Measurements from ENCODE around the gene ZDHHC16.
A peak's percentile ranks its signal among the peaks of the same experiment; 100 is the strongest.

The ZDHHC16 gene

GRCh38 chr10:97463363-97464132 is 17.6 kb downstream of the ZDHHC16 start (continued):
- TF ChIP-seq ZNF175 (tag by site-specific recombination; IDR thresholded peaks at IDR 0.05) (no peak), MEIS1 (CRISPR knock-in tag; IDR thresholded peaks at IDR 0.05; ENCODE audit: borderline replicate concordance) (no peak), ZSCAN4 (tag by site-specific recombination; IDR thresholded peaks at IDR 0.05) (no peak), ZNF121 (tag by site-specific recombination; IDR thresholded peaks at IDR 0.05) (no peak), ZNF416 (tag by site-specific recombination; IDR thresholded peaks at IDR 0.05) (no peak), ZNF747 (tag by site-specific recombination; IDR thresholded peaks at IDR 0.05) (no peak), ZNF174 (tag by site-specific recombination; IDR thresholded peaks at IDR 0.05) (no peak), KLF8 (tag by site-specific recombination; IDR thresholded peaks at IDR 0.05) (0 out of 2 replicates have a peak, but pooled peaks have one; percentile 44), OSR2 (tag by site-specific recombination; IDR thresholded peaks at IDR 0.05) (no peak), ZNF2 (tag by site-specific recombination; IDR thresholded peaks at IDR 0.05) (peak; percentile 98), ZFP37 (tag by site-specific recombination; IDR thresholded peaks at IDR 0.05) (no peak), ZNF658 (tag by site-specific recombination; IDR thresholded peaks at IDR 0.05) (no peak), ATF2 (tag by site-specific recombination; IDR thresholded peaks at IDR 0.05; ENCODE audit: low read depth) (no peak), ZFP69B (tag by site-specific recombination; IDR thresholded peaks at IDR 0.05) (no peak), ZNF791 (tag by site-specific recombination; IDR thresholded peaks at IDR 0.05) (no peak), ZBTB20 (tag by site-specific recombination; IDR thresholded peaks at IDR 0.05) (no peak), ZNF354C (tag by site-specific recombination; IDR thresholded peaks at IDR 0.05; ENCODE audit: borderline replicate concordance, low read depth) (no peak), ZEB2 (tag by site-specific recombination; IDR thresholded peaks at IDR 0.05) (0 out of 2 replicates have a peak, but pooled peaks have one; percentile 38), ZNF629 (tag by site-specific recombination; IDR thresholded peaks at IDR 0.05) (peak; percentile 52), ZNF600 (tag by site-specific recombination; IDR thresholded peaks at IDR 0.05) (no peak), SCRT2 (tag by site-specific recombination; IDR thresholded peaks at IDR 0.05) (peak; percentile 38; the same call in 1 of the 2 replicates), PRDM1 (tag by site-specific recombination; IDR thresholded peaks at IDR 0.05) (peak; percentile 95), ZNF514 (tag by site-specific recombination; IDR thresholded peaks at IDR 0.05) (no peak), ZNF660 (tag by site-specific recombination; IDR thresholded peaks at IDR 0.05) (peak; percentile 53; the same call in 1 of the 2 replicates), ZNF670 (tag by site-specific recombination; IDR thresholded peaks at IDR 0.05; ENCODE audit: low read depth) (no peak), ZNF266 (tag by site-specific recombination; IDR thresholded peaks at IDR 0.05; ENCODE audit: low read depth) (no peak), ZNF654 (tag by site-specific recombination; IDR thresholded peaks at IDR 0.05; ENCODE audit: low read depth) (peak; percentile 77), ZNF398 (tag by site-specific recombination; IDR thresholded peaks at IDR 0.05) (no peak), ZNF76 (tag by site-specific recombination; IDR thresholded peaks at IDR 0.05; ENCODE audit: borderline replicate concordance, low read depth) (no peak), ZNF211 (tag by site-specific recombination; IDR thresholded peaks at IDR 0.05; ENCODE audit: low read depth) (no peak), PBX3 (CRISPR knock-in tag; IDR thresholded peaks at IDR 0.05) (no peak), ZNF169 (tag by site-specific recombination; IDR thresholded peaks at IDR 0.05) (no peak), ZNF544 (tag by site-specific recombination; IDR thresholded peaks at IDR 0.05) (no peak), ZNF624 (tag by site-specific recombination; IDR thresholded peaks at IDR 0.05) (no peak), ZBTB17 (tag by site-specific recombination; IDR thresholded peaks at IDR 0.05) (peak; percentile 66)
